HEK293T (cell line): ENCODE measurements around the gene UBE3B.

ENCODE experiments used
- ARNT ChIP-seq: fragments of 450-650 bp; IDR thresholded peaks from 2 replicates; pipeline ENCODE4 v1.6.1; 2017; ENCODE audit warnings: mild to moderate bottlenecking
- BHLHE40 ChIP-seq: fragments of 450-650 bp; IDR thresholded peaks from 2 replicates; pipeline ENCODE4 v1.6.1; 2016; ENCODE audit warnings: mild to moderate bottlenecking, moderate library complexity, borderline replicate concordance
- CTBP1 ChIP-seq: fragments of 450-650 bp; IDR thresholded peaks from 2 replicates; pipeline ENCODE4 v1.6.1; 2016; ENCODE audit warnings: borderline replicate concordance
- ELF4 ChIP-seq: fragments of 450-650 bp; IDR thresholded peaks from 2 replicates; pipeline ENCODE4 v1.6.1; 2017; ENCODE audit warnings: antibody characterized with exemption
- FOXA1 ChIP-seq: fragments of 450-650 bp; IDR thresholded peaks from 2 replicates; pipeline ENCODE4 v1.6.1; 2016; ENCODE audit warnings: mild to moderate bottlenecking
- FOXK2 ChIP-seq: fragments of 450-650 bp; IDR thresholded peaks from 2 replicates; pipeline ENCODE4 v1.6.1; 2016; ENCODE audit warnings: mild to moderate bottlenecking
- FOXM1 ChIP-seq: fragments of 450-650 bp; IDR thresholded peaks from 2 replicates; pipeline ENCODE4 v1.6.1; 2017; ENCODE audit warnings: mild to moderate bottlenecking, borderline replicate concordance
- HDGF ChIP-seq: fragments of 450-650 bp; IDR thresholded peaks from 2 replicates; pipeline ENCODE4 v1.6.1; 2017; ENCODE audit warnings: antibody characterized with exemption, borderline replicate concordance
- L3MBTL2 ChIP-seq: fragments of 450-650 bp; conservative IDR thresholded peaks from 2 replicates; pipeline ENCODE4 v1.6.1; 2016; ENCODE audit warnings: mild to moderate bottlenecking
- PKNOX1 ChIP-seq: fragments of 450-650 bp; IDR thresholded peaks from 2 replicates; pipeline ENCODE4 v1.6.1; 2016
- SP1 ChIP-seq: fragments of 450-650 bp; IDR thresholded peaks from 2 replicates; pipeline ENCODE4 v1.6.1; 2017
- SUZ12 ChIP-seq: fragments of 450-650 bp; IDR thresholded peaks from 2 replicates; pipeline ENCODE4 v1.6.1; 2016; ENCODE audit warnings: mild to moderate bottlenecking
- TARDBP ChIP-seq: fragments of 450-650 bp; IDR thresholded peaks from 2 replicates; pipeline ENCODE4 v1.6.1; 2016

- TF ChIP-seq SP1 (no peak), FOXA1 (no peak), BHLHE40 (no peak), TARDBP (no peak), PKNOX1 (no peak), L3MBTL2 (no peak), SUZ12 (no peak), FOXK2 (no peak), FOXM1 (no peak), HDGF (no peak), ELF4 (no peak), CTBP1 (no peak), ARNT (no peak)
Observed at GRCh38 chr12:109451400-109451799, 26.0 kb upstream of the UBE3B start.
